Middle frontal gyrus (tissue), 1 donor: ENCODE measurements around the gene NCEH1.
"Not testable (repeated sequence)": the region's sequence is repeated elsewhere in the genome, so short reads cannot be mapped to it uniquely, and the experiment has no call there.

Source experiments
- DNase-seq: peaks from one replicate; pipeline ENCODE4 v3.0.0-alpha.2; 2015; ENCODE audit warnings: low spot score; ENCODE audit errors: extremely low spot score

NCEH1 gene

GRCh38 chr3:172708921-172709773, 1.7 kb downstream of the NCEH1 start:
- DNase-seq: no peak

- no peak for DNase-seq
Observed at GRCh38 chr3:172707967-172708366, 2.9 kb downstream of the NCEH1 start.

GRCh38 chr3:172707030-172707429, 3.8 kb downstream of the NCEH1 start:
- no peak for DNase-seq

- DNase-seq: no peak
Observed at GRCh38 chr3:172705170-172705569, 5.7 kb downstream of the NCEH1 start.

- no peak for DNase-seq
Observed at GRCh38 chr3:172704001-172704400, 6.9 kb downstream of the NCEH1 start.

GRCh38 chr3:172702731-172703130, 8.1 kb downstream of the NCEH1 start:
- DNase-seq: not testable (repeated sequence)

- no peak for DNase-seq
Observed at GRCh38 chr3:172702256-172702655, 8.6 kb downstream of the NCEH1 start.

GRCh38 chr3:172701751-172702150, 9.1 kb downstream of the NCEH1 start:
- no peak for DNase-seq

- DNase-seq: no peak
Observed at GRCh38 chr3:172700936-172701455, 9.9 kb downstream of the NCEH1 start.

GRCh38 chr3:172700256-172700655, 10.6 kb downstream of the NCEH1 start:
- no peak for DNase-seq

- no peak for DNase-seq
Observed at GRCh38 chr3:172699031-172699430, 11.8 kb downstream of the NCEH1 start.

- no peak for DNase-seq
Observed at GRCh38 chr3:172698631-172699030, 12.2 kb downstream of the NCEH1 start.

GRCh38 chr3:172697558-172697957, 13.3 kb downstream of the NCEH1 start:
- no peak for DNase-seq

GRCh38 chr3:172696357-172696756, 14.5 kb downstream of the NCEH1 start:
- no peak for DNase-seq

- no peak for DNase-seq
Observed at GRCh38 chr3:172694573-172695246, 16.2 kb downstream of the NCEH1 start.

- no peak for DNase-seq
Observed at GRCh38 chr3:172692751-172693338, 18.0 kb downstream of the NCEH1 start.

GRCh38 chr3:172690936-172691335, 19.9 kb downstream of the NCEH1 start:
- DNase-seq: no peak

- DNase-seq: no peak
Observed at GRCh38 chr3:172688588-172688987, 22.3 kb downstream of the NCEH1 start.

- DNase-seq: no peak
Observed at GRCh38 chr3:172687501-172687900, 23.4 kb downstream of the NCEH1 start.

GRCh38 chr3:172685331-172686214, 25.3 kb downstream of the NCEH1 start:
- DNase-seq: no peak

- no peak for DNase-seq
Observed at GRCh38 chr3:172680684-172681083, 30.2 kb downstream of the NCEH1 start.
